ENCODE results near the gene EML1. TPM values are rescaled to one million over a fixed set of nuclear protein-coding genes. Genes with fewer than 3 reads are reported as not detected.

EML1 gene
- total and polyA plus RNA-seq, 3 experiments from 2014 or later, result 1.3 to 1.7 TPM; not detected in 1

GRCh38 chr14:99749142-99749541, 44.1 kb upstream of the EML1 start:
- peak overlapping the region in 1 of 8 donors; percentile 63 for H3K27ac Mint-ChIP-seq
- POLR2A ChIA-PET, result no interaction called here
- H3K27ac ChIP-seq (ENCODE audit: low read depth, low read length), result no peak overlapping the region
- no peaks in the 10 kb centered on the region for H3K36me3 ChIP-seq (ENCODE audit: insufficient read depth, low read length)
- H3K9me3 Mint-ChIP-seq, result no peaks in the 10 kb centered on the region
- no peaks in the 10 kb centered on the region for H3K4me1 ChIP-seq (ENCODE audit: insufficient read depth, low read length)
- H3K27me3 ChIP-seq (ENCODE audit: insufficient read depth, low read length, poor library complexity, severe bottlenecking), result peaks cover 16% of the 10 kb centered on the region
- no peaks in the 10 kb centered on the region for H3K36me3 Mint-ChIP-seq
- no peak overlapping the region for H3K4me3 Mint-ChIP-seq
- peaks cover 16 to 27% (median 18%) of the 10 kb centered on the region in 3 donors for H3K4me1 Mint-ChIP-seq
- H3K4me3 ChIP-seq (ENCODE audit: low read length), result no peak overlapping the region
- CTCF ChIA-PET, result interaction anchor here (0.8 kb wide), 1 partner anchor 13 kb away, joined by 3 read pairs; no protein-coding TSS in a partner anchor
- no peak for DNase-seq
- peaks cover 36 to 60% of the 10 kb centered on the region in 2 donors for H3K27me3 Mint-ChIP-seq
- no peaks in the 10 kb centered on the region for H3K9me3 ChIP-seq (ENCODE audit: low read length)

GRCh38 chr14:99749763-99750715, 43.2 kb upstream of the EML1 start:
- H3K4me1 ChIP-seq (ENCODE audit: insufficient read depth, low read length), result no peaks in the 10 kb centered on the region
- no peak overlapping the region for H3K4me3 ChIP-seq (ENCODE audit: low read length)
- DNase-seq, result no peak
- H3K27me3 ChIP-seq (ENCODE audit: insufficient read depth, low read length, poor library complexity, severe bottlenecking), result peaks cover 16% of the 10 kb centered on the region
- Mint-ChIP-seq H3K27ac (no peak overlapping the region), H3K27me3 (peaks cover 34 to 65% of the 10 kb centered on the region in 2 donors), H3K9me3 (no peaks in the 10 kb centered on the region), H3K36me3 (no peaks in the 10 kb centered on the region), H3K4me3 (no peak overlapping the region), H3K4me1 (peaks cover 16 to 27% (median 18%) of the 10 kb centered on the region in 3 donors)
- no peak overlapping the region for H3K27ac ChIP-seq (ENCODE audit: low read depth, low read length)
- H3K36me3 ChIP-seq (ENCODE audit: insufficient read depth, low read length), result no peaks in the 10 kb centered on the region
- no peaks in the 10 kb centered on the region for H3K9me3 ChIP-seq (ENCODE audit: low read length)
- ChIA-PET CTCF (interaction anchor here (0.8 kb wide), 1 partner anchor 14 kb away, joined by 3 read pairs; no protein-coding TSS in a partner anchor), POLR2A (no interaction called here)

- Histone ChIP-seq H3K27me3 (ENCODE audit: insufficient read depth, low read length, poor library complexity, severe bottlenecking) (peaks cover 16% of the 10 kb centered on the region), H3K9me3 (ENCODE audit: low read length) (no peaks in the 10 kb centered on the region), H3K4me3 (ENCODE audit: low read length) (no peak overlapping the region), H3K4me1 (ENCODE audit: insufficient read depth, low read length) (no peaks in the 10 kb centered on the region), H3K27ac (ENCODE audit: low read depth, low read length) (no peak overlapping the region), H3K36me3 (ENCODE audit: insufficient read depth, low read length) (no peaks in the 10 kb centered on the region)
- POLR2A ChIA-PET, result no interaction called here
- H3K4me1 Mint-ChIP-seq, result peaks cover 16 to 26% (median 17%) of the 10 kb centered on the region in 3 donors
- no peaks in the 10 kb centered on the region for H3K9me3 Mint-ChIP-seq
- no peak overlapping the region for H3K4me3 Mint-ChIP-seq
- no peaks in the 10 kb centered on the region for H3K36me3 Mint-ChIP-seq
- H3K27ac Mint-ChIP-seq, result no peak overlapping the region
- H3K27me3 Mint-ChIP-seq, result peaks cover 36 to 63% of the 10 kb centered on the region in 2 donors
- CTCF ChIA-PET, result no interaction called here
- no peak for DNase-seq
These were observed 42.3 kb upstream of the EML1 start for GRCh38 chr14:99750746-99751450.

- Histone ChIP-seq H3K4me1 (ENCODE audit: insufficient read depth, low read length) (no peaks in the 10 kb centered on the region), H3K36me3 (ENCODE audit: insufficient read depth, low read length) (no peaks in the 10 kb centered on the region), H3K4me3 (ENCODE audit: low read length) (no peak overlapping the region), H3K27me3 (ENCODE audit: insufficient read depth, low read length, poor library complexity, severe bottlenecking) (peaks cover 16% of the 10 kb centered on the region), H3K9me3 (ENCODE audit: low read length) (no peaks in the 10 kb centered on the region), H3K27ac (ENCODE audit: low read depth, low read length) (no peak overlapping the region)
- Mint-ChIP-seq H3K36me3 (no peaks in the 10 kb centered on the region), H3K9me3 (no peaks in the 10 kb centered on the region), H3K4me3 (peak overlapping the region in 1 of 7 donors; percentile 13), H3K4me1 (peaks cover 12 to 21% (median 15%) of the 10 kb centered on the region in 3 donors), H3K27ac (peak overlapping the region in 1 of 8 donors; percentile 3), H3K27me3 (peaks cover 42 to 69% of the 10 kb centered on the region in 2 donors)
- no peak for DNase-seq
- ChIA-PET CTCF (no interaction called here), POLR2A (no interaction called here)
These were observed 41.4 kb upstream of the EML1 start for GRCh38 chr14:99751539-99752485.

- Mint-ChIP-seq H3K9me3 (no peaks in the 10 kb centered on the region), H3K36me3 (no peaks in the 10 kb centered on the region), H3K27me3 (peaks cover 46 to 68% of the 10 kb centered on the region in 2 donors), H3K4me1 (peaks cover 12 to 21% (median 14%) of the 10 kb centered on the region in 3 donors), H3K27ac (no peak overlapping the region), H3K4me3 (no peak overlapping the region)
- Histone ChIP-seq H3K4me1 (ENCODE audit: insufficient read depth, low read length) (no peaks in the 10 kb centered on the region), H3K9me3 (ENCODE audit: low read length) (no peaks in the 10 kb centered on the region), H3K36me3 (ENCODE audit: insufficient read depth, low read length) (no peaks in the 10 kb centered on the region), H3K4me3 (ENCODE audit: low read length) (no peak overlapping the region), H3K27me3 (ENCODE audit: insufficient read depth, low read length, poor library complexity, severe bottlenecking) (peaks cover 16% of the 10 kb centered on the region), H3K27ac (ENCODE audit: low read depth, low read length) (no peak overlapping the region)
- no peak for DNase-seq
- CTCF ChIA-PET, result interaction anchor here (1.6 kb wide), 1 partner anchor 23 kb away, joined by 3 read pairs; no protein-coding TSS in a partner anchor
- POLR2A ChIA-PET, result no interaction called here
These were observed 40.6 kb upstream of the EML1 start for GRCh38 chr14:99752486-99753121.

- CTCF ChIA-PET, result interaction anchor here (1.6 kb wide), 1 partner anchor 24 kb away, joined by 3 read pairs; no protein-coding TSS in a partner anchor
- H3K27me3 ChIP-seq (ENCODE audit: insufficient read depth, low read length, poor library complexity, severe bottlenecking), result peaks cover 16% of the 10 kb centered on the region
- no peaks in the 10 kb centered on the region for H3K36me3 ChIP-seq (ENCODE audit: insufficient read depth, low read length)
- DNase-seq, result peak in 1 of 5 donors; percentile 22
- POLR2A ChIA-PET, result no interaction called here
- Mint-ChIP-seq H3K4me3 (peak overlapping the region in 1 of 7 donors; percentile 28), H3K27me3 (peaks cover 43 to 70% of the 10 kb centered on the region in 2 donors), H3K9me3 (no peaks in the 10 kb centered on the region), H3K27ac (no peak overlapping the region), H3K36me3 (no peaks in the 10 kb centered on the region), H3K4me1 (peaks cover 12 to 21% (median 14%) of the 10 kb centered on the region in 3 donors)
- no peak overlapping the region for H3K4me3 ChIP-seq (ENCODE audit: low read length)
- no peak overlapping the region for H3K27ac ChIP-seq (ENCODE audit: low read depth, low read length)
- no peaks in the 10 kb centered on the region for H3K9me3 ChIP-seq (ENCODE audit: low read length)
- H3K4me1 ChIP-seq (ENCODE audit: insufficient read depth, low read length), result no peaks in the 10 kb centered on the region
These were observed 39.7 kb upstream of the EML1 start for GRCh38 chr14:99753225-99754140.
